Hepatic stellate cell (primary cell): ENCODE results near the gene SLC22A31.

Source experiments
- DNase-seq: peaks from one replicate; pipeline ENCODE4 v3.0.0; 2011; ENCODE audit warnings: low spot score

Gene SLC22A31

DNA sequence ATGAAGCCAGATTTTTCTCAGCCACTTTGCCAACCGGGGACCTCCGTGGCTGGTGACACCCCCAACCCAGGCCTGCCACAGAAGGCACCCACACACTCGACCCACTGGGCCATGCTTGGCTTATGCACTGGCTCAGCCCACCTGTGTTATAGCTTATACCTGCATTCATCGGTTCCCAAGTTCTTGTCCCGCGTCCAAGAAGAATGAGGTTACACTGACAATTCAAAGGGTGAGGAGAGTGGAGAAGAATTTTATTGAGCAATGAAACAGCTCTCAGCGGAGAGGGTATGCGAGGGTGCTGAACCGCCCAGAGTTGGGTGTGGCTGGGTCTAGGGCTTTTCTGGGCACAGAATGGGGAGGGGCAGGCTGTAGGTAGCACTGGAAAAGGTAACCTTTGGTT lies 51.0 kb downstream of the SLC22A31 start:
- no peak for DNase-seq

DNA sequence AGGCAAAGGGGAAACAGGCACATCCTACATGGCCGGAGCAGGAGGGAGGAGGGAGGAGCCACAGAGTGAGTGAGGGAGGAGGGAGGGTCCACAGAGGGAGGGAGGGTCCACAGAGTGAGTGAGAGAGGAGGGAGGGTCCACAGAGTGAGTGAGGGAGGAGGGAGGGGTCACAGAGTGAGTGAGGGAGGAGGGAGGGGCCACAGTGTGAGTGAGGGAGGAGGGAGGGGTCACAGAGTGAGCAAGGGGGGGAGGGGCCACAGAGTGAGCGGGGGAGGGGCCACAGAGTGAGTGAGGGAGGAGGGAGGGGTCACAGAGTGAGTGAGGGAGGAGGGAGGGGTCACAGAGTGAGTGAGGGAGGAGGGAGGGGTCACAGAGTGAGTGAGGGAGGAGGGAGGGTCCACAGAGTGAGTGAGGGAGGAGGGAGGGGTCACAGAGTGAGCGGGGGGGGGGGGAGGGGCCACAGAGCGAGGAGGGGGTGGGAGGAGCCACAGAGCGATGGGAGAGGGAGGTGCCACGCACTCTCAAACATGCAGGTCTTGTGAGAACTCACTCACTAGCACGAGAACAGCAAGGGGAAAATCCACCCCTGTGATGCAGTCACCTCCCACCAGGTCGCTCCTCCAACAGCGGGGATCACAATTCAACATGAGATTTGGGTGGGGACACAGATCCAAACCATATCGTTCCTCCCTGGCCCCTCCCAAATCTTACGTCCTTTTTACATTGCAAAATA lies 53.1 kb downstream of the SLC22A31 start:
- no peak for DNase-seq

DNA sequence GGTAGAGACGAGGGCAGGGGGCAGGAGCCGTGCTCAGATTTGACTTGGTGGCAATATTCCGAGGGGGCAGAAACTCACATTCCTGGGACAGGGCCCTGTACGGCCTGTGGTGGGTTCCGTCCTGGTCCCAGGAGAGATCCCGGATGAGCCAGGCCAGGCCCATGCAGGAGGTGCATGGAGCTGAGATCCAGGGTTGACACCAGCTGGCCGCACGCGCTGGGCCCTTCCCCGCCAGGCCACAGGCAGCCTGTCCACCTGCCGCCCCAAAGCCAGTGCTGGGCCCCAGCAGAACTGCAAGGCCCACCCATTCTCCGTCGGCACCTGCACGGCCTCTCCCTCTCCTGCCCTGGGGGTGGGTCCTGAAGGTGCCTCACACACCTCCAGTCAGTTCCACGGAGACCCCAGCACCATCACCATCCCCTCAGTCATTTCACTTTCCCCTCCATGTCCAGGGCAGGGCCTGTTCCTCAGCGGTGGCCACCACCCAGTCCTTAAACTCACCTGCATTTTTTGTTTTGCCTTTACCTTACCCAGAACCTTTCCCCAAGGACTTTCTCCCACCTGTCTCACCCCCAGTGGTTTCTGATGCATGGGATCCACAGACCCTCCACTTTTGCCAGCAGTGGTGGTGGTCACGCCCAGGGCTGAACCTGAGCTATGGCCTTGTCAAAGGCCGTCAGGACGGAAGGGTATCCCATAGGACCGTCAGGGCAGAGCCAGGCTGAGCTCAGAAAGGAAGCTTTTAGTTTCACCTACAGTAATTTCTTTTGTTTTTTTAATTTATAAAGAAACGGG lies 53.9 kb downstream of the SLC22A31 start:
- DNase-seq: no peak
